ENCODE results near the gene KCNMA1. TPM values are rescaled to one million over a fixed set of nuclear protein-coding genes. Genes with fewer than 3 reads are reported as not detected.

The KCNMA1 gene
- total RNA-seq, 4 donors from 2014 or later, result 146 to 300 (median 265) TPM

GRCh38 chr10:76993213-76993612 is 644.4 kb downstream of the KCNMA1 start:
- intact Hi-C loops (cut with DNase I), result no loop called here
- no peak for DNase-seq (ENCODE audit: extremely low spot score)
- 94% methylated on average over 2 of the region's 2 CpGs for WGBS
- no peaks in the 10 kb centered on the region for H3K27me3 ChIP-seq
- H3K4me1 ChIP-seq, result peaks cover 0 to 34% (median 26%) of the 10 kb centered on the region in 4 donors
- H3K27ac ChIP-seq (replicated peaks in 1 of 4), result no peak overlapping the region
- TF ChIP-seq POLR2A (IDR thresholded peaks at IDR 0.05; ENCODE audit: low read depth) (no peak), CTCF (IDR thresholded peaks at IDR 0.05) (no peak), EP300 (IDR thresholded peaks at IDR 0.05) (no peak), POLR2AphosphoS5 (IDR thresholded peaks at IDR 0.05) (no peak)
- H3K4me3 ChIP-seq, result no peak overlapping the region
- H3K36me3 ChIP-seq, result peaks cover 0 to 5% (median 2%) of the 10 kb centered on the region in 4 donors
- H3K9me3 ChIP-seq, result no peaks in the 10 kb centered on the region

GRCh38 chr10:76992467-76992866 is 645.1 kb downstream of the KCNMA1 start:
- TF ChIP-seq POLR2A (IDR thresholded peaks at IDR 0.05; ENCODE audit: low read depth) (no peak), CTCF (IDR thresholded peaks at IDR 0.05) (no peak)
- intact Hi-C loops (cut with DNase I), result no loop called here
- H3K36me3 ChIP-seq, result peaks cover 0 to 5% (median 2%) of the 10 kb centered on the region in 4 donors
- H3K9me3 ChIP-seq, result no peaks in the 10 kb centered on the region
- H3K4me1 ChIP-seq, result peaks cover 0 to 34% (median 26%) of the 10 kb centered on the region in 4 donors
- H3K27me3 ChIP-seq, result no peaks in the 10 kb centered on the region
- H3K4me3 ChIP-seq, result no peak overlapping the region
- DNase-seq (ENCODE audit: extremely low spot score), result no peak
- 72% methylated on average over 2 of the region's 3 CpGs for WGBS
- no peak overlapping the region for H3K27ac ChIP-seq (replicated peaks in 1 of 4)

- intact Hi-C loops (cut with DNase I), result no loop called here
These were observed 646.0 kb downstream of the KCNMA1 start for GRCh38 chr10:76991621-76992020.

GRCh38 chr10:76990561-76990960 is 647.0 kb downstream of the KCNMA1 start:
- no peak for TF ChIP-seq POLR2A (IDR thresholded peaks at IDR 0.05; ENCODE audit: low read depth)
- TF ChIP-seq CTCF (IDR thresholded peaks at IDR 0.05), result no peak
- no peak for TF ChIP-seq EP300 (IDR thresholded peaks at IDR 0.05)
- no peak for TF ChIP-seq POLR2AphosphoS5 (IDR thresholded peaks at IDR 0.05)
- no peak for DNase-seq (ENCODE audit: extremely low spot score)
- Histone ChIP-seq H3K27me3 (no peaks in the 10 kb centered on the region), H3K4me1 (peaks cover 0 to 34% (median 26%) of the 10 kb centered on the region in 4 donors), H3K4me3 (no peak overlapping the region), H3K36me3 (peaks cover 0 to 5% (median 2%) of the 10 kb centered on the region in 4 donors), H3K9me3 (no peaks in the 10 kb centered on the region), H3K27ac (replicated peaks in 1 of 4) (no peak overlapping the region)
- intact Hi-C loops (cut with DNase I), result no loop called here
- 100% methylated on average over 1 of the region's 1 CpG for whole genome bisulfite sequencing

More at GRCh38 chr10:76991621-76992020, 646.0 kb downstream of the KCNMA1 start:
- DNase-seq (ENCODE audit: extremely low spot score), result no peak
- H3K27me3 ChIP-seq, result no peaks in the 10 kb centered on the region
- peaks cover 0 to 34% (median 26%) of the 10 kb centered on the region in 4 donors for H3K4me1 ChIP-seq
- peaks cover 0 to 5% (median 2%) of the 10 kb centered on the region in 4 donors for H3K36me3 ChIP-seq
- TF ChIP-seq POLR2AphosphoS5 (IDR thresholded peaks at IDR 0.05) (no peak), EP300 (IDR thresholded peaks at IDR 0.05) (no peak), POLR2A (IDR thresholded peaks at IDR 0.05; ENCODE audit: low read depth) (no peak), CTCF (IDR thresholded peaks at IDR 0.05) (no peak)
- WGBS, result 33% methylated on average over 2 of the region's 2 CpGs
- H3K4me3 ChIP-seq, result no peak overlapping the region
- no peaks in the 10 kb centered on the region for H3K9me3 ChIP-seq
- H3K27ac ChIP-seq (replicated peaks in 1 of 4), result no peak overlapping the region
